Measurements from ENCODE around the gene MAD1L1. TPM values are rescaled to one million over a fixed set of nuclear protein-coding genes. Genes with fewer than 3 reads are reported as not detected.

The MAD1L1 gene
- total RNA-seq, 4 donors from 2014 or later: 22.3 to 56.6 (median 35.0) TPM

DNA sequence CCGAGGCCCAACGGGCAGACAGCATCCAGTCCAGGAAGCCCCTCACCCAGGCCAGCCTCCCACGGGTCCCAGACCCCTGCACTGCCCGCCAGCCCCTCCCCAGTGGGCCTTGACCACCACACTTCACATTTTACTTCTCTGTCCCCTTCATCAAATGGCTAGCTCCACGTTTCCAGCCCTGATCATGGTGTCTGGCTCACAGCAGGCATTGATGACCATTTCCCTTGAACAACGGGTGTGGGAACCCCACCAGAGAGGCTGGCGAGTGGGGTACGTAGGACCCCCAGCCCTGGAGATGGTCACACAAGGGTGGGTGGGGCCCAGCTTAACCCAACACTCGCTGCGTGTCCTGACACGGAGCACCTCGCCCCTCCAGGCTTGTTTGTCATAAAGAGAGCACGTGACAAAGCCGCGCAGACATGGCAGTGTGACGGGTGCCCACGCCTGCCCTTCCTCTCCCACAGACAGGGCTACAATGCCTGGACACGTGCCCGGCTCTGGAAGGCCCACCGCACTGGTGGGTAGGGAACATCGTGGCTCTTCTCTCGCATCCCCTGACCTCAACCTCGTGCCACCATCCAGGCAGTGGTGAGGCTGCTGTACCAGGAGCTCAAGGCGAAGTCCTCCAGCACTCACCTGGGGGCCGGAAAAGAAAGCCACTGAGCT is 267.7 kb downstream of the MAD1L1 start:
- ATAC-seq: no peak
- WGBS, 2 donors (ENCODE audit: low coverage in 1 of 2): 100% methylated on average over 8 of the region's 25 CpGs; no CpG with 5 or more reads in 1 of the 2 donors
- no peaks in the 10 kb centered on the region for H3K27me3 ChIP-seq
- no peak overlapping the region for H3K27ac ChIP-seq
- no peaks in the 10 kb centered on the region for H3K4me1 ChIP-seq
- TF ChIP-seq POLR2A (IDR thresholded peaks at IDR 0.05): no peak
- TF ChIP-seq, protein P1, sequence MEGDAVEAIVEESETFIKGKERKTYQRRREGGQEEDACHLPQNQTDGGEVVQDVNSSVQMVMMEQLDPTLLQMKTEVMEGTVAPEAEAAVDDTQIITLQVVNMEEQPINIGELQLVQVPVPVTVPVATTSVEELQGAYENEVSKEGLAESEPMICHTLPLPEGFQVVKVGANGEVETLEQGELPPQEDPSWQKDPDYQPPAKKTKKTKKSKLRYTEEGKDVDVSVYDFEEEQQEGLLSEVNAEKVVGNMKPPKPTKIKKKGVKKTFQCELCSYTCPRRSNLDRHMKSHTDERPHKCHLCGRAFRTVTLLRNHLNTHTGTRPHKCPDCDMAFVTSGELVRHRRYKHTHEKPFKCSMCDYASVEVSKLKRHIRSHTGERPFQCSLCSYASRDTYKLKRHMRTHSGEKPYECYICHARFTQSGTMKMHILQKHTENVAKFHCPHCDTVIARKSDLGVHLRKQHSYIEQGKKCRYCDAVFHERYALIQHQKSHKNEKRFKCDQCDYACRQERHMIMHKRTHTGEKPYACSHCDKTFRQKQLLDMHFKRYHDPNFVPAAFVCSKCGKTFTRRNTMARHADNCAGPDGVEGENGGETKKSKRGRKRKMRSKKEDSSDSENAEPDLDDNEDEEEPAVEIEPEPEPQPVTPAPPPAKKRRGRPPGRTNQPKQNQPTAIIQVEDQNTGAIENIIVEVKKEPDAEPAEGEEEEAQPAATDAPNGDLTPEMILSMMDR (IDR thresholded peaks at IDR 0.05): no peak
- TF ChIP-seq POLR2AphosphoS5 (IDR thresholded peaks at IDR 0.05): no peak
- TF ChIP-seq EP300 (IDR thresholded peaks at IDR 0.05): no peak
- no peaks in the 10 kb centered on the region for H3K9me3 ChIP-seq
- H3K36me3 ChIP-seq: peaks cover 0 to 21% of the 10 kb centered on the region in 2 donors
- no peak overlapping the region for H3K4me3 ChIP-seq

- H3K4me1 ChIP-seq: no peaks in the 10 kb centered on the region
- no peak for ATAC-seq
- no peak overlapping the region for H3K4me3 ChIP-seq
- H3K27me3 ChIP-seq: no peaks in the 10 kb centered on the region
- no peak for TF ChIP-seq POLR2AphosphoS5 (IDR thresholded peaks at IDR 0.05)
- TF ChIP-seq POLR2A (IDR thresholded peaks at IDR 0.05): no peak
- TF ChIP-seq EP300 (IDR thresholded peaks at IDR 0.05): no peak
- TF ChIP-seq, protein P1 (IDR thresholded peaks at IDR 0.05): no peak
- WGBS, 2 donors (ENCODE audit: low coverage in 1 of 2): 93 to 96% methylated on average over 15 of the region's 25 CpGs
- H3K36me3 ChIP-seq: peaks cover 0 to 21% of the 10 kb centered on the region in 2 donors
- no peak overlapping the region for H3K27ac ChIP-seq
- no peaks in the 10 kb centered on the region for H3K9me3 ChIP-seq
Measured at GRCh38 chr7:1964211-1964912, 268.4 kb downstream of the MAD1L1 start.

GRCh38 chr7:1963575-1963974 is 269.2 kb downstream of the MAD1L1 start:
- no peak for ATAC-seq
- 82% methylated on average over 4 of the region's 15 CpGs; no CpG with 5 or more reads in 1 of the 2 donors for WGBS, 2 donors (ENCODE audit: low coverage in 1 of 2)
- Histone ChIP-seq H3K9me3 (no peaks in the 10 kb centered on the region), H3K27me3 (no peaks in the 10 kb centered on the region), H3K36me3 (peaks cover 0 to 21% of the 10 kb centered on the region in 2 donors), H3K27ac (no peak overlapping the region), H3K4me3 (no peak overlapping the region), H3K4me1 (no peaks in the 10 kb centered on the region)
- TF ChIP-seq POLR2A (IDR thresholded peaks at IDR 0.05): no peak
- no peak for TF ChIP-seq EP300 (IDR thresholded peaks at IDR 0.05)
- no peak for TF ChIP-seq POLR2AphosphoS5 (IDR thresholded peaks at IDR 0.05)
- TF ChIP-seq, protein P1 (IDR thresholded peaks at IDR 0.05): no peak

DNA sequence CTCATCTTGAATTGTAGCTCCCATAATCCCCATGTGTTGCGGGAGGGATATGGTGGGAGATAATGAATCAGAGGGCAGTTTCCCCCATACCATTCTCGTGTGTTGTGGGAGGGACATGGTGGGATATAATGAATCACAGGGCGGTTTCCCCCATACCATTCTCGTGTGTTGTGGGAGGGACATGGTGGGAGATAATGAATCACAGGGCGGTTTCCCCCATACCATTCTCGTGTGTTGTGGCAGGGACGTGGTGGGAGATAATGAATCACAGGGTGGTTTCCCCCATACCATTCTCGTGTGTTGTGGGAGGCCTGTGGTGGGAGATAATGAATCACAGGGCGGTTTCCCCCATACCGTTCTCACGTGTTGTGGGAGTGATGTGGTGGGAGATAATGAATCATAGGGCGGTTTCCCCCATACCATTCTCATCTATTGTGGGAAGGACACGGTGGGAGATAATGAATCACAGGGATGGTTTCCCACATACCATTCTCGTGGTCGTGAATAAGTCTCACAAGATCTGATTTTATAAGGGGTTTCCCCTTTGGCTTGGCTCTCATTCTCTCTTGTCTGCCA is 271.0 kb downstream of the MAD1L1 start:
- peaks cover 0 to 19% of the 10 kb centered on the region in 2 donors for H3K36me3 ChIP-seq
- H3K4me1 ChIP-seq: no peaks in the 10 kb centered on the region
- WGBS, 2 donors (ENCODE audit: low coverage in 1 of 2): 85 to 86% methylated on average over 11 to 15 of the region's 15 CpGs
- no peak for ATAC-seq
- no peaks in the 10 kb centered on the region for H3K9me3 ChIP-seq
- no peak overlapping the region for H3K4me3 ChIP-seq
- no peak overlapping the region for H3K27ac ChIP-seq
- TF ChIP-seq, protein P1 (IDR thresholded peaks at IDR 0.05): no peak
- TF ChIP-seq EP300 (IDR thresholded peaks at IDR 0.05) (no peak), POLR2A (IDR thresholded peaks at IDR 0.05) (no peak), POLR2AphosphoS5 (IDR thresholded peaks at IDR 0.05) (no peak)
- no peaks in the 10 kb centered on the region for H3K27me3 ChIP-seq
